Stimulated activated CD8-positive, alpha-beta memory T cell treated with anti-CD3 and anti-CD28 coated beads, Interleukin-4, amount 100 ng/mL, for 24 hours (primary cell): ENCODE measurements around the gene DDX42.

ENCODE experiments used
- DNase-seq: peaks from one replicate; pipeline ENCODE4 v3.0.0-alpha.2; 2020; ENCODE audit warnings: low read depth

DDX42 gene

DNA sequence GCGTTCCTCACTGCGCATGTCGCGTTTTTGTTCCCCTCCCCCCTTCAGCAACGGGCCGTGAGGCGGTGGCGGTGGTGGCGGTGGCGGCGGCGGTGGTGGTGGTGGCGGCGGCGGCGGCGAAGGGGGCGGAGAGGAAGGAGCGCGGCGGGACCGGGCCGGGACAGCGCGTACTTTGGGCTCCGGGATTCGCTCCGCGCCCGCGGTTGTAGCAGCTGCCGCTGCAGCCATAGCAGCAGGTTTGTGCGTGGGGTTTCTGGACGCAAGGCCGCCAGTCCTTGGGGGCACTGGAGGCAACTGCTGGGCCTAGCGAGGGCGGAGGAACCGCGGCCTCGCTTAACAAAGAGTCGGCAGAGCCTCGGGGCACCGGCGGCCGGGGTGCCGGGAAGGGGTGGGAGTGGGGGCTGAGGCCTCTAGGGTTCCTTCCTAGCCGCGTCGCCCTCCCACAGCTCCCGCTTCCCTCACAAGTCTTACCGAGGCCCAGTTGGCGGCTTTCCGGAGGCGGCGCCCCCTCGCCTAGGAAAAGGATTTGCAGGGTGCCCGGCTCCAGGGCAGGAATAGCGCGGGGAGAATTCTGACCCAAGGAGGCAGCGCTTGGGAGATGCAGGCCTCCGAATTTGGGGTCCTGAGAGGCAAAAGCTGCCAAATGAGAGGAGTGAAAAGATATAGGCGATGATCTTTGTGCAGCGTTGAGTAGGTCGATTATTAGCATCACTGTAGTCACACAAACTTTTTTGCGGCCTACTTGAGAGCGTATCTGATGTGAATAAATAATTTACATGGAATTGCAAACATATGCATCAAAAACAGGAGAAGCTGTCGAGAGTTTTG lies at the start of gene DDX42:
Gene DDX42, plus strand, starts transcription at position 30 of the 828 bp plus-strand sequence. CDS start 12,880 bp downstream, outside the sequence.
- DNase-seq, result peak; percentile 83

DNA sequence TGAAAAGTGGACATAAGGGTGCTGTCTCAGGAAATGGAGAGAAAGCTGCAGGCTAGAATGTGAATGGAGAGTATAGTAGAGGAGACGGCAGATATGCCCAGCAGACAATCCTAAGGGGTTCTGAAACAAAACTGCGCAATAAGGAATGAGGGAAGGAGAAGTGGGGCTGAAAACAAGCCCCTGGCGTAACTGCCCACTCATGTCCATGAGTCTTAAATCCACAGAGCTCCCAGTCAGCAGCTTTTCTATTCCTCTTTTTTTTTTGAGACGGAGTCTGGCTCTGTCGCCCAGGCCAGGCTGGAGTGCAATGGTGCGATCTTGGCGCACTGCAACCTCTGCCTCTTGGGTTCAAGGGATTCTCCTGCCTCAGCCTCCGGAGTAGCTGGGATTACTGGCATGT lies 38.3 kb upstream of the DDX42 start:
- DNase-seq, result no peak

GRCh38 chr17:63740464-63741142 lies 33.4 kb upstream of the DDX42 start:
- no peak for DNase-seq

- DNase-seq, result no peak
Observed at GRCh38 chr17:63741143-63741407, 32.9 kb upstream of the DDX42 start.

DNA sequence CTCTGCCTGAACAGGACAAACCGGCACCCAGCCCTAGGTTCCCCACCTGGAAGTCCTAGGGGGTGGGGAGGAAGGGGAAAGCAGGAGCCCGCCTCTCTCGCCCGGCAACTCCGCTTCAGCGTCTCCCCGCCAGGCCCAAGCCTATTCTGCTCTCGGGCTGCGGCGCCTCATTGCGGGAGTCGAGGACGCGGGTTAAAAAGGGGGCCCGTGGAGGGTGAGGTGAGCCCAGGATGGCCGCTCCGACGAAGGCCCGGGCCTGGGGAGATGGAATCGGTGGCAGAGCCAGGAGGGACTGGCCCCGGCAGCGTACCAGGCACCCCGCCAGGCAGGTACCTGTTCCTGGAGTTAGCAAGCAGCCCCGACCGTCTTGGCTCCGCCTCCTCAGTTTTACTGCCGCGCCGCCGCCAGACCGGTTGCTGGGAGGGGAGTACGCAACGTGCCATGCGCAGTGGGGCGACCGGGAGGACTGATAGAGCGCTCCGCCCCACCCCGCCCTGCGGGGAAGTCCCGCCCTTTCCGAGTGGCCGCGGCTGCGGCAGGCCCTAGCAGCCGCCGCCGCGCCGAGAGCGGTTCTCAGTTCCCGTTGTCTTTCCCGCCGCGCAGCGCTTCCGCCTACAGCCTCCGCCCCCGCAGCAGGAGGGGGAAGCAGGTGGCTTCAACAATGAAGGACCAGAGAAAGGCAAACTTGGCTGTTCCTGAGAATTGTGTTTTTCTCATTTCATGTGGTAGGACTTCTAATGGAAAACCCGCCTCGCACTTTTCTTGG lies 32.4 kb upstream of the DDX42 start, which contains the start of gene STRADA:
Gene STRADA, minus strand, starts transcription at position 392 of the 766 bp plus-strand sequence. CDS start 13,430 bp downstream, outside the sequence.
- DNase-seq, result peak; percentile 99

GRCh38 chr17:63751806-63752205 lies 22.2 kb upstream of the DDX42 start:
- no peak for DNase-seq

DNA sequence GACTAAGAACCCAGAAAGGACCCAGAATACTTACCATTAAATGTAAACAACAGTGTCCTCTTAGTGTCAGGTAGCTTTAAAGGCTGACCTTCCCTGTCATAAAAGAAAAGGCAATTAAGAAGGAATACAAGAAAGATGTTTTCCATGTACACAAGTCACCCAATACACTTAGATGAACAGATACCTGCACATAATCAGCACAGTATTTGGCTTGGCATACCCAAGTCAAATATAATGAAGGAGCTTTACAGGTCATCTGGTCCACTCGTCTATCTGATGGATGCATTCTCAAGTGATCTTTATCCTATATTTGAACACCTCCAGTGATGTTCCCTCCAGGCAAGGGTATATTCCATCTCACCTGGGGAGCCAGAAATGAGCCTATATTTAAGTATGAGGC lies 21.3 kb upstream of the DDX42 start:
- DNase-seq, result no peak

DNA sequence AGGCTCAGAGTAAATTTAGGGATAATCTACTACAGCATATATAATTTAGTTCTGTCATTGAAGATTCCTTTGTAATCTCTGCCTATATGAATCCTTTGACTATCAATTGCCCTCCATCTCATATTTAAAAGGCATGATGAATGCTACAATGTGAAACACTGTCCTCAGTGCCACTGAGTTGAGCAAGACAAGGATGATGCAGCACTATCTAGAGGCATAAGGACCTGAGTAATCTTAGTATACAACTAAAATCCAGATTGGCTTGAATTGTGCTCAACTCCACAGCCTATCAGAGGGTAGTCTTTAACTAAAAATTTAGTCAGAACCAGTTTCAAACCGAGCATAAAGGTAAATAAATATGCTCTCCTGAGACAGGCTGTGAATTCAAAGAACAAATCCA lies 20.8 kb upstream of the DDX42 start:
- DNase-seq, result no peak

- no peak for DNase-seq
Observed at GRCh38 chr17:63754046-63754445, 19.9 kb upstream of the DDX42 start.

DNA sequence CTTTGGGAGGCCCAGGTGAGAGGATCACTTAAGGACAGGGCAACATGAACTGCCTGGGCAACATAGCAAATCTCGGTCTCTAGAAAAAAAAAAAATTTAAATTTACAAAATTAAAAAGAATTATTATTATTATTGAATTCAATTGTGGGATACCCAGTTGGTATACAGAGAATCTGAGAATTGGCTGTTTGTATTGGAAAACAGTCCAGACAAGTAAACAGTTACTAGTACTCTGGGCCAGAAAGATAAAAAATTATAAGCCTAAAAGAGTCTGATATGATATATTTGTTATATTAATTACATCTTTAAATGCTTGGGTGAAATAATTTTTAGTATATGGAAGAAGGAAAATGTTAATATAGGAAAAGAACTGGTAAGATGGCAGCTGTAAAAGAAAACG lies 15.5 kb upstream of the DDX42 start:
- no peak for DNase-seq

DNA sequence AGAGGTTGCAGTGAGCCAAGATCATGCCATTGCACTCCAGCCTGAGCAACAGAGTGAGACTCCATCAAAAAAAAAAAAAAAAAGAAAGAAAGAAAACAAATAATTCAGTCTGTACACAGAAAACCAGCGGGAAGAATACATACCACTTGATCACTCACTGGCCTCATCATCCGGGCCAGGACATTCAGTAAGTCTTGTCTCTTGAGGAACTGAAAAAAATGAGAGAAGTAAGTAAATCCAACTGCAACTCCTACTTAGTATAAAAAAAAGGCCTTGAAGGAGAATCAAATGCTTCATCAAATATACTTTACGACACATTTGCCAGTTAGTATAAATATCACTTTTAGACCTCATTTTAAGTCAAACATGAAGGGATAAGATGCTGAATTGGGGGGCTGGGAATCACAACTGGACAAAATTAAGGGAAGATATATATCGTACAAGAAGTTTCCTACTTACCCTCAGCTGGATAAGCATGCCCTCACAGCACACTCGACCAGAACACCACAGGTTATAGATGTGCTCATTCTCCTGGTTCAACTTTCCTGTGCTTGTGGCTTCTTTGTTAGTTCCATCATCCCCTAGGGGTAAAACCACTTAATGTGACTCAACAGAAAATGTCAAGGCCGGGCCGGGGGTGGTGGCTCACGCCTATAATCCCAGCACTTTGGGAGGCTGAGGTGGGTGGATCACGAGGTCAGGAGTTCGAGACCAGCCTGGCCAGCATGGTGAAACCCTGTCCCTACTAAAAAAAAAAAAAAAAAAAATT lies 13.0 kb upstream of the DDX42 start:
- DNase-seq, result no peak

DNA sequence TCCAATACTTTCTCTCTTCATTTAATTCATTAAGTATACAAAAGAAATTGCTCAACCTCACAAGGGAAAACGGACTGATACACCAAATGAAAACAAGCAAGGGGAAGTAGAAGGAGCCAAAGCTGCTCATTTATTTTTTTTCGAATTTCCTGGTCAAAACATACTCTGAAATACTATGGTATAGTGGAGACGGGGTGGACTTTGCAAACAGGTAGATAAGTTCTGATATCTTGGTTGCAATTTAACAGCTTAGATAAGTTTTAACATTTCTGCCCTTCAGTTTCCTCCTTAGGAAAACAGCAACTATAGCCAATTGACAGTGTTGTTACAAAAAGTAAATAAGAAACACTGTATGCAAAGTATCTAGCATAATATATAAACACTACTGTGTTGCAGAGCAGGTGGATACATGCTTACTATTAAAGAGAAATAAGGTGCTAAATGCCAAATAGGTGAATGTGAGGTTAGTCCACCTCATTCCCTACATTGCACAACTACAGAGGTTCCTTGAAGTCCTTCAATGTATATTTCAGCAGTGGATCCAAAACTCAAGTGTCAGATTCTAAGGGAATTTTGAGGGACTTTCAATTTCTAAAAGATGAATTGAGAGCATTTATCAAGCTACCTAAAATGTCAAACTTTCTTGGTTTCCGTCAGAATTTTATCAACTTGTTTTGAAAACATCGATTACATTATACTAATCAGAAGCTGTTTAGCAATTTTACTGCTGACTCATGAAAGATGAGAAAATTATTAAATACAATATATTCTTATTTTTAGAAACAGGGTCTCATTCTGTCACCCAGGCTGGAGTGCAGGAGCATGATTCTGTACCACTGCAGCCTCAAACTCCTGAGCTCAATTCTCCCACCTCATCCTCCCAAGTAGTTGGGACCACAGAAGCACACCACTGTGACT lies 11.6 kb upstream of the DDX42 start:
- no peak for DNase-seq

DNA sequence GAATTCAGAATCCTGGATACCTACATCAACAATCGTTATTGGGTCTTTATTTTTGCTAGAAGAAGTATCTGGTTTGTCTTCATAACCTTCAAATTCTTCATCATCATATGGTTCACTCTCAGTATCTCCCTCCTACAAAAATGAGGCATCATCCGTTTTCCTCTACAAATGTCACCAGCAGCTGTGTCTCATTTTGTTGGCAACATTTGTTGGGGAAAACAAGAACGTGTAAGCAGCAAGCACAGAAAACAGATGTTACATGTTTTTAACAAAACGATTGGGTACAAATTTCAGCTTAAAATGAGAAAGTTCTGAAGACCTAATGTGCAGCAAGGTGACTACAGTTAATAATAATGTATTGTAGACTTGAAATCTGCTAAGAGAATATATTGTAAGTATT lies 9.3 kb upstream of the DDX42 start:
- DNase-seq, result no peak

- DNase-seq, result no peak
Observed at GRCh38 chr17:63766754-63767153, 7.2 kb upstream of the DDX42 start.

DNA sequence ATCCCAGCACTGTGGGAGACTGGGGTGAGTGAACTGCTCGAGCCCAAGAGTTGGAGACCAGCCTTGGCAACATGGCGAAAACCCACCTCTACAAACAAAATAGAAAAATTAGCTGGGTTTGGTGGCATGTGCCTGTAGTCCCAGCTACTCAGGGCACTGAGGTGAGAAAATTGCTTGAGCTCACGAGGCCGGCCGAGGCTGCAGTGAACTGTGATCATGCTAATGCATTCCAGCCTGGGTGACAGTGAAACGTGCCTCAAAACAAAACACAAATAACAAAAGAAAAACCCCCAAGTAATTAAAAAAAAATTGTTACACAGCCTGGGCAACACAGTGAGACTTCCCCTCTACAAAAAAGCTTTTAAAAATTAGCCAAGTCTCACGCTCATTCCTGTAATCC lies 5.5 kb upstream of the DDX42 start:
- no peak for DNase-seq

DNA sequence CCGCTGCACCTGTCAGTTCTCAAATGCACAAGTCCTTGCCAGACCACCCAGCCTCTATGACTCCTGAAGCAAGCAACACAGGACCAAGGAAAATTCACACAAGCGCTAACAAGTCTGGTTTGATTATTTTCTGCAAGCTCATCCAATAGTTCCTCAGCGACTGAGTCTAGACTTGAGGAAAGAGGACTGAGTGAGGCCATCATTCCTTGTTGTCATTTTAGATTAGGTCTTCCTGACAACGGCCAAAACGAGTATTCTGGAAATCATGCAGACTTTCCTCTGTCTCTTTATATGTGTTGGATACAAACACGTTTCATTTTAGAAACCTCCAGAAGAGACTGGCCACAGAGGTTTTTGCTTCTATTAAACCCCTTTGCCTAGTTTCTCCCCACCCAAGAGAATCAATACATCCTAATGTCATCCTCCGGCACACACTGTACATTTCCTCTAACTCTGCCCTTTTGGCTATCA lies 1.1 kb upstream of the DDX42 start:
- DNase-seq, result no peak

GRCh38 chr17:63773272-63774140 lies 464 bp upstream of the DDX42 start, which contains the start of gene CCDC47:
CCDC47 (minus strand) TSS chr17:63773597; CDS start chr17:63766175, 7,422 bp downstream.
- peak; percentile 96 for DNase-seq

DNA sequence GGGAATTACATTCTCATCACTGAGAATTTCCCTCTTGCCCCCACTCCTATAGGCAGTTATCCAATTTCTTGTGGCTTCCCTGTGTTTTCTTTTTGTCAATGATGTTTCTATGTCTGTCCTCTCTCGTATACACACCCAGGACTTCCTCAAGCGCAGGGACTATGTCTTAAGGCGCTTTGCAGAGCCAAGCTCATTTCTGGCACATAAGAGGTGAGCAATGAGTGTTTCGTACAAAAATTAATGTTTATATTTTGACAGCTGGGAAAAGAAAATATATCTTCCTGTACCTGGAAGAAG lies 947 bp downstream of the DDX42 start:
- no peak for DNase-seq

- no peak for DNase-seq
Observed at GRCh38 chr17:63775420-63775819, 1.4 kb downstream of the DDX42 start.

GRCh38 chr17:63780507-63780906 lies 6.5 kb downstream of the DDX42 start:
- DNase-seq, result no peak
